PC-3 (cell line): ENCODE results near the gene PVRIG. TPM values are rescaled to one million over a fixed set of nuclear protein-coding genes. Genes with fewer than 3 reads are reported as not detected.

Experiments used
- ATAC-seq: fragments of 200-7000 bp; cut with Tn5 transposase; 2 replicates; pipeline ENCODE4 v1.9.1; 2020; ENCODE audit warnings: mild to moderate bottlenecking, moderate library complexity
- BruUV-seq: library from RNA; stranded (reverse); fragments of 400-500 nt; replicated peaks from 2 replicates; lab custom pipeline; 2021; lab: Mats Ljungman, UMichigan
- CTCF ChIA-PET: fragments of 300-600 bp; sonication (Branson Sonifier 250); formaldehyde crosslinking; loops from one replicate; lab custom pipeline; 2022; ENCODE audit warnings: antibody characterized with exemption; lab: Charles Lee
- POLR2A ChIA-PET: fragments of 300-600 bp; sonication (Branson Sonifier 250); formaldehyde crosslinking; loops from one replicate; lab custom pipeline; 2022; ENCODE audit warnings: antibody characterized with exemption; ENCODE audit not compliant: unreplicated experiment; lab: Charles Lee
- DNase-seq: peaks from one replicate; pipeline ENCODE4 v3.0.0-alpha.2; 2015
- H2AFZ ChIP-seq: fragments of 300-600 bp; sonication (generic); 2 replicates; pipeline ENCODE4 v1.6.0; 2016; ENCODE audit warnings: antibody characterized with exemption, low read length
- H3F3A ChIP-seq: fragments of 300-600 bp; sonication (generic); one replicate; pipeline ENCODE4 v1.6.0; 2017; ENCODE audit warnings: antibody characterized with exemption, low read length, control low read depth, mild to moderate bottlenecking; ENCODE audit not compliant: unreplicated experiment
- H3K27ac ChIP-seq: fragments of 300-600 bp; sonication (generic); 2 replicates; pipeline ENCODE4 v1.5.1; 2016; ENCODE audit warnings: mild to moderate bottlenecking, low read length
- H3K27me3 ChIP-seq: fragments of 300-600 bp; sonication (generic); 2 replicates; pipeline ENCODE4 v1.6.1; 2016; ENCODE audit warnings: low read length, mixed read lengths
- H3K36me3 ChIP-seq: fragments of 300-600 bp; sonication (generic); 2 replicates; pipeline ENCODE4 v1.6.1; 2016; ENCODE audit warnings: low read depth, mixed run types, low read length, mixed read lengths
- H3K4me1 ChIP-seq: fragments of 300-600 bp; sonication (generic); 2 replicates; pipeline ENCODE4 v1.5.1; 2016; ENCODE audit warnings: low read length; ENCODE audit not compliant: insufficient read depth
- H3K4me2 ChIP-seq: fragments of 300-600 bp; sonication (generic); 2 replicates; pipeline ENCODE4 v1.6.0; 2016; ENCODE audit warnings: low read length
- H3K4me3 ChIP-seq: fragments of 300-600 bp; sonication (generic); 2 replicates; pipeline ENCODE4 v1.5.1; 2016; ENCODE audit warnings: mild to moderate bottlenecking, low read length, mixed read lengths
- H3K79me2 ChIP-seq: fragments of 300-600 bp; sonication (generic); 2 replicates; pipeline ENCODE4 v1.6.1; 2017; ENCODE audit warnings: low read length, mixed read lengths
- H3K9ac ChIP-seq: fragments of 300-600 bp; sonication (generic); 2 replicates; pipeline ENCODE4 v1.6.0; 2016; ENCODE audit warnings: mild to moderate bottlenecking, low read length
- H3K9me2 ChIP-seq: fragments of 300-600 bp; sonication (generic); replicated peaks from 2 replicates; pipeline ENCODE4 v1.6.1; 2016; ENCODE audit warnings: mixed run types, low read length, mixed read lengths
- H3K9me3 ChIP-seq: fragments of 300-600 bp; sonication (generic); 2 replicates; pipeline ENCODE4 v1.6.1; 2016; ENCODE audit warnings: low read length, mixed read lengths
- H4K20me1 ChIP-seq: fragments of 300-600 bp; sonication (generic); 2 replicates; pipeline ENCODE4 v1.6.1; 2016; ENCODE audit warnings: low read length, mixed read lengths
- EZH2 ChIP-seq: fragments of 300-600 bp; sonication (generic); IDR thresholded peaks from one replicate; pipeline ENCODE4 v1.6.1; 2017; ENCODE audit warnings: antibody characterized with exemption, mild to moderate bottlenecking, low read length; ENCODE audit not compliant: unreplicated experiment
- EZH2phosphoT487 ChIP-seq: fragments of 300-600 bp; sonication (generic); IDR thresholded peaks from 2 replicates; pipeline ENCODE4 v1.6.1; 2018; ENCODE audit warnings: mild to moderate bottlenecking, antibody characterized with exemption, low read length, borderline replicate concordance
- intact Hi-C: fragments of 100-400 bp; cut with micrococcal nuclease; formaldehyde crosslinking; loops from 2 replicates; pipeline ENCODE4 v1.9.0; 2023
- total RNA-seq: library from RNA; depleted of rRNA; stranded (reverse); fragments of >200 nt; gene quantifications from 2 replicates; pipeline ENCODE4 v1.2.3, GENCODE V29; 2014
- TF ChIP-seq, protein P1 (sequence below): fragments of 300-600 bp; sonication (generic); conservative IDR thresholded peaks from 2 replicates; pipeline ENCODE4 v1.5.1; 2017; ENCODE audit warnings: antibody characterized with exemption, low read depth, mild to moderate bottlenecking, low read length

Gene PVRIG
- total RNA-seq, 1 experiment from 2014 or later: not detected

DNA sequence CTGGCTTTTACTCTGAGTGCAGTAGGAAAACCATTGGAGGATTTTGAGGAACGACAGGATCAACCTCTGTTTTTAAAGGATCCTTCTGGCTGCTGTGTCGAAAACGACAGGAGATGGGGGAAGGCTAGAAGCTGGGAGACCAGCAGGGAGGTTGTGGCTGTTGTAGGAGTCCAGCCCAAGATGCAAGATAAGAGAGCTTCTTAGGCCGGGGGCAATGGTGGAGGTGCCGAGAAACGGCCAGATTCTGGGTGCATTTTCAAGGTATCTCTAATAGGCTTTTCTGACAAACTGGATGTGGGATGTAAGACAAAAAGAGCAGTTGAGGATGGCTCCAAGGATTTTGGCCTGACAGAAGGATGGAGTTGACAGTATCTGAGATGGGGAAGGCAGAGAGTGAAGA lies 10.3 kb upstream of the PVRIG start:
- Histone ChIP-seq H2AFZ (no peak overlapping the region), H3K27ac (no peak overlapping the region), H3K9me3 (no peaks in the 10 kb centered on the region), H3K36me3 (no peaks in the 10 kb centered on the region), H3K9me2 (no peaks in the 10 kb centered on the region), H3K4me1 (0 out of 2 replicates have a peak, but pooled peaks cover 7% of the 10 kb centered on the region), H4K20me1 (no peaks in the 10 kb centered on the region), H3K4me3 (no peak overlapping the region), H3K79me2 (no peaks in the 10 kb centered on the region), H3K27me3 (no peaks in the 10 kb centered on the region), H3F3A (no peaks in the 10 kb centered on the region), H3K9ac (no peak overlapping the region), H3K4me2 (no peak overlapping the region)
- intact Hi-C loops: no loop called here
- no TSS peak for BruUV-seq
- POLR2A ChIA-PET: no interaction called here
- TF ChIP-seq, protein P1, sequence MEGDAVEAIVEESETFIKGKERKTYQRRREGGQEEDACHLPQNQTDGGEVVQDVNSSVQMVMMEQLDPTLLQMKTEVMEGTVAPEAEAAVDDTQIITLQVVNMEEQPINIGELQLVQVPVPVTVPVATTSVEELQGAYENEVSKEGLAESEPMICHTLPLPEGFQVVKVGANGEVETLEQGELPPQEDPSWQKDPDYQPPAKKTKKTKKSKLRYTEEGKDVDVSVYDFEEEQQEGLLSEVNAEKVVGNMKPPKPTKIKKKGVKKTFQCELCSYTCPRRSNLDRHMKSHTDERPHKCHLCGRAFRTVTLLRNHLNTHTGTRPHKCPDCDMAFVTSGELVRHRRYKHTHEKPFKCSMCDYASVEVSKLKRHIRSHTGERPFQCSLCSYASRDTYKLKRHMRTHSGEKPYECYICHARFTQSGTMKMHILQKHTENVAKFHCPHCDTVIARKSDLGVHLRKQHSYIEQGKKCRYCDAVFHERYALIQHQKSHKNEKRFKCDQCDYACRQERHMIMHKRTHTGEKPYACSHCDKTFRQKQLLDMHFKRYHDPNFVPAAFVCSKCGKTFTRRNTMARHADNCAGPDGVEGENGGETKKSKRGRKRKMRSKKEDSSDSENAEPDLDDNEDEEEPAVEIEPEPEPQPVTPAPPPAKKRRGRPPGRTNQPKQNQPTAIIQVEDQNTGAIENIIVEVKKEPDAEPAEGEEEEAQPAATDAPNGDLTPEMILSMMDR: no peak
- TF ChIP-seq EZH2 (no peak), EZH2phosphoT487 (no peak)
- CTCF ChIA-PET: no interaction called here
- ATAC-seq (no peak), DNase-seq (no peak)

DNA sequence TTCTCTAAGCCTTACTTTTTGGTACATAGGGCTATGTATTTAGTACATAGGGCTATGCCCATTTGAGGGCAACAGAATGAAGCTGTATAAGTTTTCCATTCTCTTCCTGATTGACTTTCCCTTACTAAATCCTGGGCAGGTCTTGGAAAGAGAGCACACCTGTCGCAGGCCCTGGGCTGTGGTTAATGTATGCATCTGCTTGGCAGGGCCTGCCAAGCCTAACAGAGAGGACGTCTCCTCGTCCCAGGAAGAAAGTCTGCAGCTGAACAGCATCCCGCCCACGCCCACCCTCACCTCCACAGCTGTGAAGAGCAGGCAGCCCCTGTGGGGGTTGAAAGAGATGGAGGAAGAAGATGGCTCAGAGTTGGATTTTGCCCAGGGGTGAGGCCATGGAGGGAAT lies 8.9 kb upstream of the PVRIG start:
- Histone ChIP-seq H3K79me2 (no peaks in the 10 kb centered on the region), H3K4me2 (no peak overlapping the region), H2AFZ (no peak overlapping the region), H3K27me3 (no peaks in the 10 kb centered on the region), H3K9ac (no peak overlapping the region), H4K20me1 (no peaks in the 10 kb centered on the region), H3F3A (no peaks in the 10 kb centered on the region), H3K36me3 (no peaks in the 10 kb centered on the region), H3K4me3 (no peak overlapping the region), H3K9me2 (no peaks in the 10 kb centered on the region), H3K9me3 (no peaks in the 10 kb centered on the region), H3K27ac (no peak overlapping the region), H3K4me1 (0 out of 2 replicates have a peak, but pooled peaks cover 7% of the 10 kb centered on the region)
- CTCF ChIA-PET: no interaction called here
- intact Hi-C loops: no loop called here
- POLR2A ChIA-PET: interaction anchor here (0.6 kb wide), 1 partner anchor 84 kb away, joined by 3 read pairs; no protein-coding TSS in a partner anchor
- TF ChIP-seq, protein P1: no peak
- TF ChIP-seq EZH2: no peak
- no peak for TF ChIP-seq EZH2phosphoT487
- ATAC-seq: no peak
- no TSS peak for BruUV-seq
- DNase-seq: no peak

DNA sequence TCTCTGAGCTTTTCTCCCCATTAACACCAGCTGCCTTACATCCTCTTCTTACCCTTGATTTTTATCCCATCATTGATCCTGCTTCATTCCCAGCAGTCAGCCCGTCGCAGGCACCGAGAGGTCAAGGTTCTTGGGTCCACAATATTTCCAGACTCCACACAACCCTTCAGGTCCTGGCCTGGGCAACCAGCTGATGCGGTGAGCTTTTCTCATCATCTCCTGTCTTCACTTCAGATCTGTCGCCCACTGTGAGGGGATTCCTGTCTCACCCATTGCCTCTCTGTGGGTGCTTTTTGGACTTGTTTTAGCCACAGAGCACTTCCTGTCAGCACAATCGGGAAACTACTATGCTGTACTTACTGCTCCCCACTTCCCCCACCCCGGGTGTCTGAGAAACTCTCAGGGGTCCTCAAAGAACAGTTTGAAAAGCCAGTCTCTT lies 8.4 kb upstream of the PVRIG start:
- H3K27me3 ChIP-seq: no peaks in the 10 kb centered on the region
- TF ChIP-seq EZH2phosphoT487 (no peak), EZH2 (no peak)
- TF ChIP-seq, protein P1: no peak
- CTCF ChIA-PET: no interaction called here
- H3K4me1 ChIP-seq: 0 out of 2 replicates have a peak, but pooled peaks cover 7% of the 10 kb centered on the region
- BruUV-seq: no TSS peak
- DNase-seq (no peak), ATAC-seq (no peak)
- no peaks in the 10 kb centered on the region for H3K9me3 ChIP-seq
- intact Hi-C loops: no loop called here
- no peaks in the 10 kb centered on the region for H4K20me1 ChIP-seq
- no peak overlapping the region for H3K4me3 ChIP-seq
- H2AFZ ChIP-seq: no peak overlapping the region
- no peaks in the 10 kb centered on the region for H3F3A ChIP-seq
- H3K36me3 ChIP-seq: no peaks in the 10 kb centered on the region
- no peaks in the 10 kb centered on the region for H3K79me2 ChIP-seq
- H3K9ac ChIP-seq: no peak overlapping the region
- H3K9me2 ChIP-seq: no peaks in the 10 kb centered on the region
- no peak overlapping the region for H3K4me2 ChIP-seq
- POLR2A ChIA-PET: interaction anchor here (0.6 kb wide), 1 partner anchor 85 kb away, joined by 3 read pairs; no protein-coding TSS in a partner anchor
- H3K27ac ChIP-seq: no peak overlapping the region
